Body of pancreas (tissue), 4 donors: ENCODE measurements around the gene LOXL3. TPM values are rescaled to one million over a fixed set of nuclear protein-coding genes. Genes with fewer than 3 reads are reported as not detected.
"Not testable (repeated sequence)": the region's sequence is repeated elsewhere in the genome, so short reads cannot be mapped to it uniquely, and the experiment has no call there.

Experiments
- ATAC-seq: fragments of 150-250 bp; one replicate; pipeline ENCODE4 v1.9.1; 2016
- DNase-seq, 4 donors: peaks; one replicate each; pipeline ENCODE4 v3.0.0-alpha.2; 2019
- H3K27ac ChIP-seq, 4 donors: fragments of 200-600 bp; sonication (generic); 1 replicate in 3 of 4; 2 replicates in 1 of 4; pipeline versions ENCODE4 v1.5.1 to v1.6.1; 2016 to 2019; ENCODE audit warnings: mild to moderate bottlenecking in 1 of 4, mixed read lengths in 1 of 4, moderate library complexity in 1 of 4
- H3K27me3 ChIP-seq, 2 donors: fragments of 200-600 bp; sonication (generic); one replicate each; pipeline ENCODE4 v1.6.0; 2016; ENCODE audit warnings: mild to moderate bottlenecking in 1 of 2
- H3K36me3 ChIP-seq, 2 donors: fragments of 200-600 bp; sonication (generic); replicated peaks in 1 of 2; 2 replicates each; pipeline ENCODE4 v1.5.1; 2016; ENCODE audit warnings: low read depth in 2 of 2; ENCODE audit not compliant: insufficient read depth in 1 of 2
- H3K4me1 ChIP-seq: fragments of 200-600 bp; sonication (generic); one replicate; pipeline ENCODE4 v1.6.0; 2016
- H3K4me3 ChIP-seq, 2 donors: fragments of 200-600 bp; sonication (generic); 1 replicate in 1 of 2; 2 replicates in 1 of 2; pipeline ENCODE4 v1.5.1; 2016 to 2019
- H3K9me3 ChIP-seq, 3 donors: fragments of 200-600 bp; sonication (generic); 1 replicate in 2 of 3; 2 replicates in 1 of 3; pipeline ENCODE4 v1.5.1; 2016
- CTCF ChIP-seq, 7 experiments: fragments of 450-650 bp in 4 of 7; fragments of 200-600 bp in 3 of 7; sonication (generic) in 3 of 7; IDR thresholded peaks; one replicate each; pipeline ENCODE4 v1.5.1; 2016 to 2019; ENCODE audit warnings: antibody characterized with exemption in 7 of 7
- POLR2A ChIP-seq, 3 donors: fragments of 450-650 bp; IDR thresholded peaks; one replicate each; pipeline ENCODE4 v1.6.1; 2016; ENCODE audit warnings: antibody characterized with exemption in 3 of 3, mild to moderate bottlenecking in 2 of 3
- WGBS, 2 donors: methylation state at CpG; one replicate each; pipeline ENCODE4 v1.1.5; 2017; 5-methylcytosine and 5-hydroxymethylcytosine counted together
- intact Hi-C: fragments of 100-400 bp; cut with DNase I; formaldehyde crosslinking; loops from one replicate; pipeline ENCODE4 v1.15.1; 2023
- total RNA-seq, 2 donors: library from RNA; depleted of rRNA; stranded (reverse); fragments of >200 nt; gene quantifications; one replicate each; pipeline ENCODE4 v1.1.0, GENCODE V29; 2016

LOXL3 gene
- total RNA-seq, 2 donors from 2014 or later = 0.33 to 3.1 TPM

DNA sequence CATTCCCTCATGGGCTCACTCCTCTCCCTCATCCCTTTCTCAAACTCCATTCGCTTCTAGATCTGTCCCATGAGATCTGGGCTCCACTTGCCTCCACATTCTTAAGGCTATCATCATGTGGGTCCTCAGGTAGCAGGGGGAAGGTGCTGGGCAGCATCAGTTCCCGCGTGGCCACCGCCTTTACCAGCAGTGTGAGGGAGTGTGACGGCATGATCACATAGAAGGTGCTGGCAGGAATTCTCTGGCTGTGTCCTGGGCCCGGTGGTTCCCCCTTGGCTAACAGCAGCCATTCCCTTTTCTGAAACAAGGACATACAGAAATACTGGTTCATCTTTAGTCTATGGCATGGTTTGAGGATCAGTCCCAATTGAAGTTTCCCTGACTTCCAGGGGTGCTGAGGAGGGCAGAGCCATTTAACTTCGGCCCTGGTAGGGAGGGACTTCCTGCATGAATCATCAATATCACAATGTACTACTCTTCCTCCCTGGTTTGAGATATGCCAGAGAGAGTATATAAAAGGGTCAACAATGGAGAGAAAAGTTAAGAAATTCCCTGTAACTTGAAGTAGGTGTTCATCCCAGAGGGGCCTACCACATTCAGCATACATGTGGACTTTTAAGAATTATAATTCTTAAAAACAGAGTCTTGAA lies 8.5 kb upstream of the LOXL3 start:
- WGBS, 2 donors = 66 to 80% methylated on average over 7 of the region's 7 CpGs
- TF ChIP-seq CTCF (IDR thresholded peaks at IDR 0.05) (no peak), POLR2A (IDR thresholded peaks at IDR 0.05) (no peak)

GRCh38 chr2:74561022-74561421 lies 7.3 kb upstream of the LOXL3 start:
- 67 to 94% methylated on average over 1 of the region's 1 CpG for WGBS, 2 donors
- H3K27ac ChIP-seq, ATAC-seq, intact Hi-C loops, H3K27me3 ChIP-seq, H3K4me3 ChIP-seq, H3K9me3 ChIP-seq, H3K4me1 ChIP-seq, DNase-seq, H3K36me3 ChIP-seq: not testable (repeated sequence)

More for the DNA sequence above, 8.5 kb upstream of the LOXL3 start:
- Histone ChIP-seq H3K9me3 (no peaks in the 10 kb centered on the region), H3K27ac (no peak overlapping the region), H3K27me3 (no peaks in the 10 kb centered on the region), H3K4me1 (no peaks in the 10 kb centered on the region), H3K36me3 (no peaks in the 10 kb centered on the region), H3K4me3 (no peak overlapping the region)
- no peak for ATAC-seq
- no peak for DNase-seq
- intact Hi-C loops = no loop called here

- Histone ChIP-seq H3K36me3 (no peaks in the 10 kb centered on the region), H3K27me3 (no peaks in the 10 kb centered on the region), H3K4me1 (peaks cover 1% of the 10 kb centered on the region), H3K4me3 (no peak overlapping the region), H3K27ac (no peak overlapping the region), H3K9me3 (no peaks in the 10 kb centered on the region)
- TF ChIP-seq CTCF (IDR thresholded peaks at IDR 0.05) = no peak
- TF ChIP-seq POLR2A (IDR thresholded peaks at IDR 0.05) = no peak
- intact Hi-C loops = no loop called here
- WGBS, 2 donors = 45 to 60% methylated on average over 6 of the region's 6 CpGs
- DNase-seq (no peak), ATAC-seq (no peak)
Observed at GRCh38 chr2:74560591-74560990, 6.8 kb upstream of the LOXL3 start.

- 42 to 52% methylated on average over 5 of the region's 5 CpGs for WGBS, 2 donors
- TF ChIP-seq POLR2A (IDR thresholded peaks at IDR 0.05) = no peak
- TF ChIP-seq CTCF (IDR thresholded peaks at IDR 0.05) = no peak
- DNase-seq = no peak
- Histone ChIP-seq H3K4me1 (peaks cover 8% of the 10 kb centered on the region), H3K36me3 (no peaks in the 10 kb centered on the region), H3K27me3 (no peaks in the 10 kb centered on the region), H3K4me3 (no peak overlapping the region), H3K27ac (no peak overlapping the region), H3K9me3 (no peaks in the 10 kb centered on the region)
- intact Hi-C loops = no loop called here
- ATAC-seq = no peak
Observed at GRCh38 chr2:74559912-74560311, 6.2 kb upstream of the LOXL3 start.

- Histone ChIP-seq H3K36me3 (no peaks in the 10 kb centered on the region), H3K27me3 (no peaks in the 10 kb centered on the region), H3K4me3 (no peak overlapping the region), H3K4me1 (peaks cover 12% of the 10 kb centered on the region), H3K27ac (no peak overlapping the region), H3K9me3 (no peaks in the 10 kb centered on the region)
- DNase-seq = no peak
- TF ChIP-seq POLR2A (IDR thresholded peaks at IDR 0.05) (no peak), CTCF (IDR thresholded peaks at IDR 0.05) (no peak)
- no peak for ATAC-seq
- intact Hi-C loops = no loop called here
- WGBS, 2 donors = 54 to 55% methylated on average over 7 of the region's 7 CpGs
Observed at GRCh38 chr2:74558284-74559230, 4.8 kb upstream of the LOXL3 start.
